GM21526 (cell line): Measurements from ENCODE around the gene CD96.
"Not testable (repeated sequence)": the region's sequence is repeated elsewhere in the genome, so short reads cannot be mapped to it uniquely, and the experiment has no call there.

Experiments
- ATAC-seq: cut with Tn5 transposase; IDR thresholded peaks from one replicate; pipeline ENCODE4 v1.9.1; 2021; ENCODE audit warnings: moderate library complexity; ENCODE audit not compliant: unreplicated experiment, low FRiP score

The CD96 gene

GRCh38 chr3:111617406-111617805 is 75.4 kb downstream of the CD96 start:
- ATAC-seq: no peak

DNA sequence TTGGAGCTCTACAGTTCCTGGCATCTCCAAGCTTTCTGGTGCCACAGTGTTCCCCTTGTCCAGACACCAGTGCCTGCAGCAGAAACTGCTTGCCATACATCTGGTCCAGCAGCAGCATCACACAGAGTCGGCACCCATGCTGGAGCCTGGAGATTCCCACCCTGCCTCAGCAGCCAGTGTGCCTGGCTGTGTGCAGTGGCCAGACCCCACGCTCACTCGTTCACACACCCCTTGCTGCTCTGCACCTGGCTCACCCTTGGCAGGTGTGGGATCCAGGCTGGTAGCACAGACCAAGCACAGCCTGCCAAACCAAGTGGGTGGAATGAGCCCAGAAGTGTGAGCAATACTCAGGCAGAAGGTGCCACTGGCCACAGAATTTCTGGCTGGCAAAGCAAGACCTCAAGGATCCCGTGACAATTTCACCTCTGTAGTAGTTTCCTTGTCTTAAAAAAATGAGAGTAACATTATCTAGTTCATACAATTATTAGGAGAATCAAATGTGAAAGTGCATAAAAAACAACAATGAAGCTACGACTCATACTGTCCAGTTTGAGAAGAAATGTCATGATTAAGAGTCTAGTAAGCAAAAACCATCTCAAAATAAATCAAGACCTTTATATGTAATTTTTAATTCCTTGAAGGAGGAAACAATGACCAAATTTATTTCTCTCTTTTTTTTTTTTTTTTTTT is 76.1 kb downstream of the CD96 start:
- ATAC-seq: no peak

DNA sequence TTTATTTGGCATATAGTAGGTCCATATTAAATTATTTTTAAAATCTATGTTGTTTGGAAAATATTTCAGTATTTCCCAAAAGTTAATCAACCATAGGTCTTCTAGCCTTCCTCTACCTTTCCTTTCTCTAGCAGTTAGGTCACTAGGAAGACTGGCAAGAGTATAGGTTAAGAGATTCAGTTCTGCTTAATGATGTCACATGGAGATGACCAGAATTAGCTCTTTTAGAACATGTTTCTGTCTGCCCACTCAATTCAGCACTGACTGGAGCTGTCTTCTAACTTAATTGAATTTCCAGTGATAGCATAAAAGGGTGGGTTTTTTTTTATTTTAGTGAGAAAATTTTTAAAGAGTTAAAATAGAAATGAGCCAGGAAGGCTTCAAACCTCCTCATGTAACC is 76.9 kb downstream of the CD96 start:
- no peak for ATAC-seq

DNA sequence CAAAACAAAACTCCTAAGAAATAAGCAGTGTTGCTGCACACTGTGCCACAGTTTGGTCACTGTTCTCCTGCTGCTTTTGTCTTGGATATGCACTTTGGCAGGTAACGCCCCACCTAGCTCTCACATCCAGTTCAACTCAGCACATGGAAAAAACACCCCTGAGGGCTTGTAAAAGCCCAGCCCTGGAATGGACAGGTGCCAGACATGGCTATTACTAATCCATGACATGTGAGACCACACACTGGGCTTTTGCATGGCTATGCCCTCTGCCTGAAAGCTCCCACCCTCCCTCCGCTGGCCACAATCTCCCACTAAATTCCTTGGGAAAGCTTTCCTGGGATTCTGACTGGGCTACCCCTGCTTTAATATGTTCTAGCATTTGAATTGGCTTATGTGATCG is 77.8 kb downstream of the CD96 start:
- ATAC-seq: no peak

GRCh38 chr3:111621535-111621934 is 79.5 kb downstream of the CD96 start:
- no peak for ATAC-seq

DNA sequence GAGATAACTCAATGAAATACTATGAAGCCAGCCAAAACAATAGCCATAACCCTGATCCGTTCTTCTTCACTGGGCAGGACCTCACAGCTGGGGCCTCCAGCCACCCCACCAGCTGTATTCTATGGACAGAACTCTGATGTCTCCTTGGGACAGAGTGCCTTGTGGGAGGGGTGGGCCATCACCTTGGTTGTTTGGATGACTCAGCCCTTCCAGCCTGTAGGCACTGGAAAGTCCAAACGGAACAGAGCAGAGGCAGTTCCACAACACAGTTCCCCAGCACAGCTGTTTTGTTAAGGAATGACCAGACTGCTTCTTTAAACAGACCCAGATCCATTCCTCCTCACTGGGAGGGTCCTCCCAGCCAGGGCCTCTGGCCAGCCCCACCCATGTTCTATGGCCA is 85.1 kb downstream of the CD96 start:
- no peak for ATAC-seq

DNA sequence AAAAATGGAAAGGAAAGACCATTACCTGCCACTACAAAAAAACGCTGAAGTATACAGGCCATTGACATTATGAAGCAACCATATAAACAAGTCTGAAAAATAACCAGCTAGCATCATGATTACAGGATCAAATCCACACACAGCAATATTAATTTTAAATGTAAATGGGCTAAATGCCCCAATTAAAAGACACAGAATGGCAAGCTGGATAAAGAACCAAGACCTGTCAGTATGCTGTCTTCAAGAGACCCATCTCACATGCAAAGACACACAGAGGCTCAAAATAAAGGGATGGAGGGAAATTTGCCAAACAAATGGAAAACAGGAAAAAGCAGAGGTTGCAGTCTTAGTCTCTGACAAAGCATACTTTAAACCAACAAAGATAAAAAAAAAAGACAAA is 87.0 kb downstream of the CD96 start:
- ATAC-seq: not testable (repeated sequence)

DNA sequence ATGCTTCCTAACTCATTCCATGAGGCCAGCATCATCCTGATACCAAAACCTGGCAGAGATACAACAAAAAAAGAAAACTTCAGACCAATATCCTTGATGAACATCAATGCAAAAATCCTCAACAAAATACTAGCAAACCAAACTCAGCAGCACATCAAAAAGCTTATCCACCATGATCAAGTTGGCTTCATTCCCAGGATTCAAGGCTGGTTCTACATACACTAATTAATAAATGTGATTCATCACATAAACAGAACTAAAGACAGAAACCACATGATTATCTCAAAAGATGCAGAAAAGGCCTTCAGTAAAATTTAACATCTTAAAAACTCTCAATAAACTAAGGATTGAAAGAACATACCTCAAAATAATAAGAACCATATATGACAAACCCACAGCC is 88.6 kb downstream of the CD96 start:
- ATAC-seq: not testable (repeated sequence)

GRCh38 chr3:111635403-111635802 is 93.4 kb downstream of the CD96 start:
- ATAC-seq: no peak

DNA sequence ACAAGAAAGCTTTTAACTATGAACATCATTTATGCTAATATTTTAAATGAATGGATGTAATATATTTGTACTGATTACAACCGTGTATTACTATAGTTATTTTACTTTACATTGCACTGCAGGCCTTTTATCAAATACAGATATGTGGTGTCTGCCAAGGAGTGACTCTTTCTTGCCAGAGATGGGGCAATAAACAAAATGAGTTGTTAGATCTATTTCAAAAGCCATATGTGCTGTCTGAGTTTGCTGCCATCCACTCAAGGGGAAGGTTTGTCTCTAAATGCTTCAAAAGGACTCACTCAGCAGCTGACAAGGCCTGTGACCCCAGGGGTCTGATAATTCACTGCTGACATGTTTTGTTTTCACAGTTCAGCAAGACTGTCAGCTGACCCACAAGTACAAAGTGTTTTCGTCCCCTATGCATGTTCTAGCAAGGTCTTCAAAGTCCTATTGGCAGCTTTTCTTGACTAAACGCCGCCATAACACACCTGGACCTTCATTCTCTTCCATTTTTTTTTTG is 94.4 kb downstream of the CD96 start:
- no peak for ATAC-seq

DNA sequence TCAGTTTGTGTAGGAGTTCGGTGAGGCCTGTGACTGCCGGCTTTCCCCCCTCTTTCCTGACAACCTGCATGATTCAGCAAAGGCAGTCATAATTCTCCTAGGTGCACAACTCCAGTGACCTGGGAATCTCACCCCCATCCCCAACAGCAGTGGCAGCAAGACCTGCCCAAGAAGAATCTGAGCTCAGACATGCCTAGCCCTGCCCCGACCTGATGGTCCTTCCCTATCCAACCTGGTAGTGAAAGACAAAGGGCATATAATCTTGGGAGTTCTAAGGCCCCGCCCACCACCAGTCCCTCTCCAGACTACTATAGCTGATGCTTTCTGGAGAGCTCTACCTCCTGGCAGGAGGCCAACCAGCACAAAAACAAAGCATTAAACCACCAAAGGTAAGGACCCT is 97.3 kb downstream of the CD96 start:
- ATAC-seq: no peak

- no peak for ATAC-seq
Measured at GRCh38 chr3:111648991-111649579, 107.1 kb downstream of the CD96 start.

GRCh38 chr3:111650378-111651275 is 108.6 kb downstream of the CD96 start:
- no peak for ATAC-seq

DNA sequence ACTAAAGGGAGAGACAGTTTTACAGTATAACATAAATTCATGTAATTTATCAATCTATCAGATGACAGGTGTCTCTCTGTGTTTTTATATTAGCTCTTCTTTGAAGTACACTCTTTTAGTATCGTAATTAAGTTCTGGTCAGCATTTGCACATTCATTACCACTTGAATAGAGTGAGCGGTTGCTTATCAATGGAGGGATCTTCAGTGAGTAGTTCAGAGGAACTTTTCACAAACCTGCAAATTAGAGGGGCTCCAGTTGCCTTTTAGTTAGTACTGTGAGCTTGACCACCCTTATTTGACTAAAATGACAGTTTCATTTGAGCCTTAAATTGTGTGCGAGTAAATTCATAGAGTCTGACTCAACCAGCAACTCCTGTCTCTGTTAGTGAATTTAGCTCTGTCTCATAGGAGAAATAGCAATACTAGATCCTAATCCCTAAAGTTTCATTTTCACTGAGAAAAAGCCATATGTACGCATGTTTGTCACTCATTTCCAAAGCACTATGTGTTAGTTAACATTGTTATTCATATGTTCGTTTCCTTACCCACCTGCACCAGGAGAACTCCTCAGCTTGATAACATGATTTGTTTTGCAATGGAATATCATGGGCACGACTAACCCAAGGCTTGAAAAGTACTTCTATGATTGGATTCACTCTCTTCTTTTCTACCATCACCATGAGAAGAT is 110.6 kb downstream of the CD96 start:
- ATAC-seq: no peak

DNA sequence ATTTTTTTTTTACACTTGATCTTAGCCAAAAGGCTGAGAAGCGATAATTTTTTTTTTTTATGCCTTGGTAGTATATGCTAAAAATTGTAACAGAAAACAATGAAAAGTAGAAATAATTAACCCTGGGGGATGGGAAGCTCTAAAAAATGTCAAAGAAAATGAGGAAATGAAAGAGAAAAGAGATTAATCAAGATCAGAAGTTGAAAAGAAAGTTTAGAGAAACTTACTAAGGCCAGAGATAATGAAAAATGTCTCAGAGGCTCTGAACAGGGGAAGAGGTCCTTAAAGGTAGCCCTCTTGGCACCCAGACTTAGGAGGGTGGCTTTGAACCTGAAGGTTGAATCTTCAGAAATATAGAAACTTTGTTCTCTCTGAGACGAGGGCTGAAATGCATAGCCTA is 111.8 kb downstream of the CD96 start:
- no peak for ATAC-seq

DNA sequence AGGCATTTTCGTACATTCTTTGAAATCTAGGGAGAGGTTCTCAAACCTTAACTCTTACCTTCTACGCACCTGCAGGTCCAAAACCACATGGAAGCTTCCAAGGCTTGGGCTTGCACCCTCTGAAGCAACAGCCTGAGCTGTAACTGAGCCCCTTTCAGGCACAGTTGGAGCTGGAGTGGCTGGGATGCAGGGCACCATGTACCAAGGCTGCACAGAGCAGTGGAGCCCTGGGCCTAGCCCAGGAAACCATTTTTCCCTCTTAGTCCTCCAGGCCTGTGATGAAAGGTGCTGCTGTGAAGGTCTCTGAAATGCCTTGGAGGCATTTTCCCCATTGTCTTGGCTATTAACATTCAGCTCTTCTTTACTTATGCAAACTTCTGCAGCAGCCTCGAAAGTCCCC is 120.0 kb downstream of the CD96 start:
- no peak for ATAC-seq

- ATAC-seq: no peak
Measured at GRCh38 chr3:111662907-111663306, 120.9 kb downstream of the CD96 start.

DNA sequence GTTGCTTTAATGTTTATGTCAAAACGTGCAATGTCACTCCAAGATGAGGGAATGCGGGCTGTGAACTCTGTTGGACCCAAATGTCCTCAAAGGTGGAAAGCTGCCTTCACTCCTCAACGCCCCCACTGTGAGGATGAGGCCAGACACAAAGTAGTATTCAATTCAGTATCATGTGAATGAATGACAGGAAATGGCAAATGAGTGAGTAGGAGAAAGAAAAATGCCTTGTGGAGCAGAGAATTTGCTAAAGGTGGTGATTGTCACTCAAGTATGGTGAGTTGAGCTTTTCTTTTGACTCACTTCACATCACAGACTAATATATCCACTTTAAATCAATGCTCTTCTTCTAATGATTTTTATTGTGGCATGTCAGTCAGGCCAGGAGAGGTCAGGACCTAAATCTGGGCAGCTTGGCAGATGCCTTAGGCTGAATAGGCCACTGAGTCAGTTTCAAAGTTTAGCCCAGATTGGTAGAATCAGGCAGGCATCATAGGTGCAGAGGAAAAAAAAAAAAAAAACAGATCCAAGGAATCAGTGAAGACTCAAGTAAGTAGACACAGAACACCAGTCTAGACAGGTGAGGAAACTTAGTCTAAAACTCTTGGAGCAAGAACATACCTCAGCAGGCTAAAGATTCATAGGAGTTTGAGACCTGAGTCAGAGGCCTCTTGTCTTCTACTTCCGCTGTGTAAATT is 124.2 kb downstream of the CD96 start:
- no peak for ATAC-seq

- ATAC-seq: no peak
Measured at GRCh38 chr3:111667170-111667569, 125.2 kb downstream of the CD96 start.

- peak; percentile 97 for ATAC-seq
Measured at GRCh38 chr3:111667621-111668239, 125.7 kb downstream of the CD96 start.
